GM12891 (cell line): ENCODE measurements around the gene ATP6V1G3.

Experiments used
- PAX5 ChIP-seq: IDR thresholded peaks from 2 replicates; pipeline ENCODE4 v1.6.1; 2011; ENCODE audit warnings: low read length, moderate library complexity, mild to moderate bottlenecking; ENCODE audit not compliant: insufficient read depth, severe bottlenecking
- POLR2A ChIP-seq: IDR thresholded peaks from 2 replicates; pipeline ENCODE4 v1.6.1; 2011; ENCODE audit warnings: low read depth, low read length, control low read depth
- POLR2AphosphoS5 ChIP-seq: IDR thresholded peaks from 2 replicates; pipeline ENCODE4 v1.6.1; 2011; ENCODE audit warnings: low read depth, low read length, control low read depth
- TAF1 ChIP-seq: IDR thresholded peaks from 2 replicates; pipeline ENCODE4 v1.6.1; 2011; ENCODE audit warnings: low read depth, low read length, control low read depth

GRCh38 chr1:198574325-198574724 is 33.8 kb upstream of the ATP6V1G3 start:
- TF ChIP-seq POLR2A (no peak), POLR2AphosphoS5 (no peak), TAF1 (no peak), PAX5 (no peak)
